Fibroblast of skin of left quadriceps (primary cell): Measurements from ENCODE around the gene ATG9B.

Experiments
- DNase-seq, 2 experiments: peaks; one replicate each; pipeline ENCODE4 v3.0.0-alpha.2; 2013; ENCODE audit warnings: low read depth in 2 of 2

Gene ATG9B

DNA sequence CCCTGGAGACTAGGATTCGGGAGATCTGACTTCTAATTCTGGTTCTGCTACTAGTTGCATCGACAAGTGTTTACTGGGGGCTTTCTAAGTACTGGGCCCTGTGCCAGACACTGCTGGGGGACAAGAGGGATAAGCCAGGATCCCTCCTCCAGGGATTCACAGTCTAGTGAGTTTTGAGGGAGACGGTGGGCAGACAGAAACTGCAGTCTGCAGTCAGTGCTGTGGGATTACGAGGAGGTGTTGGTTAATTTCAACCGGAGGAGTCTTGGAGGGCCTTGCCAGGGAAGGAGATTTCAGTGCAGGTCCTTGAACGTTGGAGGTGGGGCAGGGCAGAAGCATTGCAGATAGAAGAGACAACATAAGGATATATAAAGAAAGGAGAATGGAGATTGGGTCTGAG is 42.6 kb downstream of the ATG9B start:
- DNase-seq, result no peak

DNA sequence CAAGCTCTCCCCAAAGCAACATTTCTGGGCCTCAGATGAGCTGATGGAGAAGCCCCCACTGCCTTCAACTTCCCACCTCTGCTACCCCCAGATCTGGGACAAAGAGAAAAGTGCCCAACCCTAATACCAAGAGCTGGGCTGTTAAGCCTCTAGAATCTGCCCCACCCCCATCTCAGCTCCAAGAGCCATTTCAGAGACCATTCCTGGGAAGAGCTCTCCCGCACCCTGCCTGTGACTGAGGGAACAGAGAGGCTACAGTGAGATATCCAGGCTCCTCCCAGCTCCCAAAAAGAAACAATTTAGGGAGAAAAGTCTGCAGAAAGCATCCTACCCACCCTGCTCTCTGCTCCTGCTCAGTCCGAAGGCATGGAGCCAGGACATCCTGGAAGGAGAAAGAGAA is 43.6 kb downstream of the ATG9B start:
- DNase-seq, result no peak

DNA sequence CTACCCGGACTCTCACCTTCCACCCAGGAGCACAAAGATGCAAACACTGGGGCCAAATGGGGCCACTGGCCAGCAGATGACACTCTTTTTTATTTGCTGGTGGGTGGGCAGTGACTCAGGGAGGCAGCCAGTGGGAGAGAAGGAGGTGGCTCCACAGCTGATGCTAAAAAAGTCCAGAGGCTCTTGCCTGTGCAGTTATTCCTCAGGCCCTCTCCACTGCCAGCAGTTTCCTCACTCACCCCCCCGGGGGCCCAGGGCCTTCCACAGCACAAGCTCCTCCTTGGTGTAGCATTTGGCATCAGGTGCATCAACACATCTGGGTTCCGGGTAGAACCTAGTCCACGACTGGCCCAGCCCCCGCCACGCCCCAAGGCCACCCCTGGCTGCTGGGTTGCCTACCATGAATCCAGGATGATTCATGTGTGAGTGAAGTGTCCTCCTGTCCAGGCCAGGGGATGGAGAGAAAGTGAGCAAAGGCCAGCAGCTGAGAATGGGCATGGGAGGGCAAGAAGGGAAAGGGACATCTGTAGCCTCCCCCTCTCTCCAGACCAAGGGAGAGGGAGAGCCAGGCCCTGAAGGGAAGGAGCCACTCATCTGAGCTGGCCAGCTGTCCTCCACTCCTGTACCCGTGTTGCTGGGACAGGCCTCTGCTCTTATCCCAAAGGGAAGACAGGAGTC is 44.4 kb downstream of the ATG9B start:
- DNase-seq, result no peak

DNA sequence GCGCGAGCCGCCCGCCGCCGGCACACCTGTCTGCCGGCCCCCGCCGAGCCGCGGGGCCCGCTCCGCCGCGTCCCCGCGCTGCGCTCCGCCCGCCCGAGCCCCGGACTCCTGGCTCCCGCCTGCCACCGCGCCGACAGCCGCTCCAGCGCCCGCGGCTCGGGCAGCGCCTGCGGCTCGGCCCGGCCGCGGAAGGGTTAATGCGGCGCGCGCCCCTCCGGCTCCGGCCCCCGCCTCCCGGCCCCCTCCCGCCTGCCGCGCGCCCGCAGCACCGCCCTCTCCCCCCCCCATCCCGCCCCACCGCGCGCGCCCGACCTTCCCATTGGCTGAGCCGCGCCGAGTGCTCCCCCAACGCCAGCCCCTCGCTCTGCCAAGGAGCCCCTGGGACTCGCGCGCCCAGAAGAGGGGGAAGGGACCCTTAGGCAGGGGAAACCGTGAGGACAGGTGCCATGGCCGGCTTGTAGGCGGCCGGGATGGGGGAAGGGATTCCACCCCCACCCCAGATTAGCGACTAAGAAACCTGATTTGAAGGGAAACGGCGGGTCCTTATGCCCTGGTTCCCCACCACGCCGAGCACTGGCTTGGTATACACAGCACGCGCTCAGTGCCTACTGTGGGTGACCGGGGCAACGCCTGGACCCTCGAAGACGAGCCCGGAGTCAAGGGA is 46.0 kb downstream of the ATG9B start, which contains the start of gene KCNH2:
KCNH2 (minus strand) TSS at position 196 of the 664 bp plus-strand sequence. CDS start 408 bp downstream, outside the sequence.
- no peak for DNase-seq

DNA sequence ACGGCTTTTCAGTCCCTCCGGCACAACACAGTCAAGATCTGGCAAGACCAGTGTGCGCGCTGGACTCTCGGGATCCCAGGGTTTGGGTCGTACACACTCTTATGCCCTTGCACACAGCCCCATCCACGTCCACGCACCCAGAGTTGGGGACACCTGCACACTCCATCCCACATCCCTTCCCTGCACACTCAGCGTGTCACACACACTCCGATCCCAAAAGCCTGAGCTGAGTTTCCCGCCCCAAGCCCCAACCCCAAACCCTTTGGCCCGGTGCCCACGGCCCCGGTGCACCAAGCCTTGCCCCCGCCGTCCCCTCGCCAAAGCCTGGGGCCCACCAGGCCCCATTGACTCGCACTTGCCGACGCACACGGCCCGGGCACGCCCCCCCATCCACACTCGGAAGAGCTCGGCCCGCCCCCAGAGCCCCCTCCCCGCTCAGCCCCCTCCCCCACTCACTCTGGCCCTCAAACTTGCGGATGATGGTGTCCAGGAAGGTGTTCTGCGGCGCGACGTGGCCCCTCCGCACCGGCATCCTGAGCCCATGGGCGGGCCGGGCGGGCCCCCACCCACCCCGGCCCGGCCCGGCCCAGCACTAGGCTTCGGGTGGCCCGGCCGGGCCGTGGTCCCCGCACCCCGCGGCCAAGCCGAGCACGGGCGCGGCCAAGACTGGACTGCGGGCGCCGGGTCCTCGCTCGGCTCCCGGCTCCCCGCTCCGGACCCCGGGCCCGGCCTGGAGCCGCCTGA is 46.7 kb downstream of the ATG9B start:
- DNase-seq, result no peak

DNA sequence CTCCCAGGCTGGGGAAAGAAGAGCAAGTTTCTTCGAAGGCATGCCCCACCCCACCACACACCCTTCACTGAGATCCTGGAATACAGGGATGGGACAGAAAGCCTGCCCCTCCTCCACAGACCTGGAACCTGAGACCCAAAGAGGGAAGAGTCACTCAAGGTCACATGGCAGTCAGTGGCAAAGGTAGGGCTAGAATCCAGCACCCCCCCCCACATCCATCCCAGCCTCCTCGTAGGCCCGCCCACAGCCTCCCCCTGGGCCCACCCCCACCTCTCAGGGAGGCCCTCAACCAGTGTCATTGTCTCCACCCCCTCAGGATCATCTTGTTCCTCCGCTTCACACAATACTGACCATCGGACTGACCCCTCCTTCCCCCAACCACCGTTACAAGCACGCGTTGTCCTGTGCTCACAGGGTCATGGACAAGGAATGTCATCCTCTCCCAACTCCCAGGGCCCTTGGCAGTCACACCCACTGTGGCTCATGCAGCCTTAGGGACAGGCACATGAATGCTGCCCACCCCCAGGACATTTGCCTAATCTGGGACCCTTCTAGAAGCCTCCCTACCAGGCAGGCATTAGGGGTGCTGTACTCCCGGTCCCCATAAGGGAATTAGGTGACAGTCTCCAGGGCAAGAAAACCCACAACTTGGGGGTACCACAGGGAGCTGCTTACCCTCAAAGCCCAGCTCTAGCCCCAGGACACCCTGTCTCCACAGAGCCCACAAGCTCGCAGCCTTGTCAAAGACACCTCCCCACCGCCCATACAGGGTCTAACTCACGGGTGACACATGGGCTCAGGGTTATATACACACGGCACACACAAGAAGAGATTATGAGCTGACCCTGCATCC is 47.5 kb downstream of the ATG9B start:
- no peak for DNase-seq

DNA sequence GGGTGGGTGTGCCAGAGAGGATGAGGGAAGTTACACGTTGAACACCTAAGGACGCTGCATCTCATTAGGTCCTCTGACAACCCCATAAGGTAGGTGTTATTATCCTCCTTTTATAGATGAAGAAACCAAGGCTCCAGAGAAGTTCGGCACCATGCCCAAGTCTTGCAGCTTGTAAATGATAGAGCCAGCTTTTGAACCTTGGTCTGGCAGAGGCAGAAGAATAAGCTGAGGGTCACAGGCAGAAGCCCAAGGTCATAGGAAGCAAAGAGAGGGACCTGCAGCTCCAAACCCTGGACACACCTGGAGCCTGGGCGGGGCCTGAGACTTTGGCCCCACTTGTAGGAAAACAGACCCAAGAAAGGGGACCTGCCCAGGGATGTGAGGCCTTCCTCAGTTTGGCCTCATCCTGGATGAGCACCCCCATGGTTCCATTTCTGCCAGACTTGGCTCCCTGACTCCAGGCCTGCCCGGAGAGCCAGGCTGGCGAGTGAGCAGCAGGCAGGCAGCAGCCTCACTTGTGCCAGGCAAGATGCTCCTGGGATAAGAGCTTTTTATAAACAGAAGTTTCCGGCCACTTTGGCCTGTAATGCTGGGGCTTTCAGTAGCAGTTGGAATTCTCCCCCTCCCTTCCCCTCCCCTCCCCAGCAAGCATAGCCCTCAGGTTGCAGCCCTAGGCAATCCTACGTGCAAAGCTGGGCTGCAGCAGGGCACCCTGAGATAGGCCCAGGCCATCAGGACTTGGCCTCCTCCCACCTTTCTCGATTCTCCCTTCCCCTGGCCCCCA is 48.6 kb downstream of the ATG9B start:
- DNase-seq, result no peak

DNA sequence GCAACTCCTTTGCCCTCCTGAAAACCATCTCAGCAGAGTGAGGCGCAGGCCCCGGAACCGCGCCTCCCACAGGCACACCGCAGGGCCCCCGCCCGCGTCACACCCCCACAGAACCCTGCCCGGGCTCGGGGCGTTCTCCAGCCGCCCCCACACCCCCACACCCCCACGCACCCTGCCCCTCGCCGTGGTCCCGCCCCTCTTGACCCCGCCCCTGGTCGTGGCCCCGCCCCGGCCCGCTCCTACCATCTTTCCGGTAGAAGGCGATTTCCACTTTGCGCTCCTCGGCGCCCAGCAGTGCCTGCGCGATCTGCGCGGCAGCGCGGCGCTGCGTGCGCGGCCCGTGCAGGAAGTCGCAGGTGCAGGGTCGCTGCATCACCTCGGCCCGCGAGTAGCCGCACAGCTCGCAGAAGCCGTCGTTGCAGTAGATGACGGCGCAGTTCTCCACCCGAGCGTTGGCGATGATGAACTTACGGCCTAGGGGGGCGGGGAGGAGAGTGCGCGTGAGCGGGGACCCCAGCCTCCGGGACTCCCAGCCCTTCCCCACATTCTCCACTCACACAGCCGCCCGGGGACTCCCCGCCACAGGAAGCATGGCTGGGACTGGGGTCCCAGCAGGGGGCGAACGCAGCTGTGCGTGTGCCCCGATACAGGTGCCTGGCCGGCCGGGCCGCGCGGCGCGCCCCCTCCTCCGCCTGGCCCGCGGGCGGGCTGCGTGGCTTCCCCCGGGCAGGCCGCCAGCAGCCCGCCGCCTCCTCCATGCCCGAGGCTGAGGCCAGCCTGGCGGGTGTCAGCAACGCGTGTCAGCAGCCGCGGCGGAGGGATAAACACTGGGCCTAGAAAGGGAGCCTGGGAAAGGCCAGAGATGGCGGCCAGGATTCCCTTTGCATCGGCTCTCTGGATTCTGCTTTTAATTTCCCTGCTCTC is 49.6 kb downstream of the ATG9B start:
- no peak for DNase-seq

DNA sequence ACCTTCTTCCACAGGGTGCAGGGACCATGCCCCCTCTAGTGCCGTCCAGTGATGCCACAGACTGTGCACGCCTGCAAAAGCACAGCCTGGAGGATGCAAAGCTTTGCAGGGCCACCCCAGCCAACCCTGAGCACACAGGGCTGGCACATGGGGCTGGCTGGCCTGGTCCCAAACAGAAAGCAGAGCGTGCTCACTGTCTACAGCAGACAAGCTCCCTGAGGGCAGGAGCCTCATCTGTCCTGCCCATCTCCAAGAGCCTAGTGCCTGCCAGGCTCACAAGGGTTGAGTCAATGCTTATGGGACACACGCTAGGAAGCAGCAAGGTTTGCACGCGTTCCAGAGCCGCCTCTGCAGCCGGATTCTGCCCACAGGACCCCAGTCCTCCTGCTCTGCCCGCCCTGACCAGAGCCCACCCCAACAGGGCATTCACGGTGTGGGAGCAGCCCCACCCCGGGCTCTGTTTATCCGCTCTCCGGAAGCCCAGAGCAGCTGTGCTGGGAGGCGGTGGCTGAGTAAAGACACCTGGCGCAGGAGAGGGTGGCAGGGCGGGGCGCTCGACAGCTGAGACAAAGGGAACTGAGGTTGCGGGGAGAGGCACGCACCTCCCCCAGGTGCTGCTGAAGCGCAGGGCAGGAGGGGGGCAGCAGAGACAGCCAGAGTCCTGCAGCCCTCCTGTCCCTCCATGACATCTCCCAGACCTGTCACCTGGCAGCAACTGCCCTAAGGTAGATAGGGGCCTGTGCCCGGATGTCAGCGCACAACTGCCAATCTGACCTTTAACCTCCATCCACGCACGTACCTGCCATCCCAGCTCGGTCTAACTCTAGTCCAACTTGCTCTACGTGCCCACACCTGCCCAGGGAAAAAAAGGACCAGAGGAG is 50.5 kb downstream of the ATG9B start:
- no peak for DNase-seq

DNA sequence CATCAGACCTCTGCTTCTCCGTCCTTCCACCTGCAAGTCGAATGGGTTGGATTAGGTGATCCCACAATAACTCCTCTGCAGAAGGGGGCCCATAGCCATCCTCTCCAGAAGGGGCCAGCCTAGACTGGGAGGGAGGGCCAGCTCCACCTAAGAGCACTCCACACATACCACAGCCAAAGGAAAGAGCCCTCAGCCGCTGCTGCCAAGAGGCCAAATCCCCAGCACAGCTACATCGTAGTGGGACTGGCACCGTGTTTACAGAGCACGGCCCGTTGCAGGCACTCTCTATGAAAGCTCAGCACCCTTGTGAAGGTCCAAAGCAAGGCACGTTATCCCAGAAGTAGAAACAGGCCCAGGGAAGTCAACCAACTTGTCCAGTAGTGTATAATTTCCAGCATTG is 51.6 kb downstream of the ATG9B start:
- no peak for DNase-seq

DNA sequence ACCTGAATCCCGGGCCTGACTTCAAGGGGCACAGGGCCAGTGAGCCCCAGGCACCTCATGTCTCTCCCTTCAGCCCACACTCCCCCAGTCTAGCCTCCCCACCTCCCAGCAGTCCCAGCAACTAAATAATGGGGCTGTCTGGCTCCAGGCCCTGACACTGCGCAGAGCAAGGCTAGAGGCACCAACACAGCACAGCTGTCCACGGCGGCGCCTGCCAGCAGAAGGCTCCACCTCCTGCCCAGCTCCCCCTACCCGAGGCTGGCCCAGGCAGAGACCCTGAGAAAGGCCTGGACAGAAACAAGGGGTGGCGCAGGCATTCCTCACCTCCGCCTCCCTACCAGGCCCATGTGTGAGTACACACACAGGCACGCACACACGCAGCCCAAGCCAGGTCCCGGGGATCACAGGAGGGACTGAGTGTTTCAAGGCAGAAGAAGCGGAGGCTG is 52.2 kb downstream of the ATG9B start:
- no peak for DNase-seq

DNA sequence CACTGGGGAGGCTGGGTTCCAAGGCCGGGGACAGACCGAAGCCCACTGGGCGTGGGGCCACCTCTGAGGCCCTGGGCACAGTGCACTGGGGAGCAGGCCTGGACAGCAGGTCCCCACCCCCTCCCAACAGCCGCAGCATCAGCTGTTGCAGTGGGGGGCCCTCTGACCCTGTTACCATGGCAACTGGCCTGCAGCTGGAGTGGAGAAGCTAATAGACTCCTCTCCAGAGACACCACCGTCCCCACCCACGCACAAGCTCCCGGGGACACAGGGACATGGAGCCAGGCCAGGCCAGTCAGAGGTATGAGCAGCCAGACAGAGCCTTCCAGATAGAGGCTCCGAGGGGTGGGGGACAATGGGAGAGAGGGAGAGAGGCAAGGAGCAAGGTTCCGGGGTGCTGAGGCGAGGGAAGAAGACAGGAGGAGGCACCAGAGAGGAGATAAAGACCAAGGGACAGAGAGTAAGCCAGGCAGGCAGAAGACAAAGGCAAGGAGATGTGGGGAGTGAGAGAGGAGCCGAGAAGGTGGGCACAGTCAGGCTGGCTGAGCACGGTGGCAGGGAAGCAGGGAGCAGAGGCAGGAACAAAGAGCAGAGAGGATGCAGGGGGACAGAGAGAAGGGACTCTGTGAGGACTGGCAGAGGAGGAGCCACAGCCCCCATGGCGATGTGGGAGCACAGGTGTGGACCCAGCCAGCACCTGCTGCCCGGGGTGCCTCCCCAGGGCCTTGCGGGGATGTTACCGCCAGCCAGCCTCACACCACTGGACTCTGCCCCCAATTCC is 52.9 kb downstream of the ATG9B start:
- DNase-seq, result no peak

DNA sequence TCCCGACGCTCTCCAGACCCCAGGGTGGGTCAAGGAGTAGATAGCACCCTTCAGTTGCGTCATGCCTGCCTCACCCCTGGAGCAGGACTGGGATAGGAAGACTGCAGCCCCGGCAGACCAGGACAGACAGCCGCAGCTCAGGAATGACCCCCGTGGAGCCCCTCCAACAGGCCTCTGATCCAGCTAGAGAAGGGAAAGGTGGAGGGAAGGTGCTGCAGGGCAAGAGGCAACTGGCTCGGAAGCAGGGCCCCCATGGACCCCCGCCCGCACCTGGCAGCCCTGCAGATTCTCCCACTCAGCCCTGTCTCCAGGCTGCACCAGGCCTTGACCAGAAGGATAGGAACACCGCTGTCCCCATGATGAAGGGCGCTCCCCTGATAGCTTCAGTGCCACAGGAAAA is 53.9 kb downstream of the ATG9B start:
- DNase-seq, result no peak

DNA sequence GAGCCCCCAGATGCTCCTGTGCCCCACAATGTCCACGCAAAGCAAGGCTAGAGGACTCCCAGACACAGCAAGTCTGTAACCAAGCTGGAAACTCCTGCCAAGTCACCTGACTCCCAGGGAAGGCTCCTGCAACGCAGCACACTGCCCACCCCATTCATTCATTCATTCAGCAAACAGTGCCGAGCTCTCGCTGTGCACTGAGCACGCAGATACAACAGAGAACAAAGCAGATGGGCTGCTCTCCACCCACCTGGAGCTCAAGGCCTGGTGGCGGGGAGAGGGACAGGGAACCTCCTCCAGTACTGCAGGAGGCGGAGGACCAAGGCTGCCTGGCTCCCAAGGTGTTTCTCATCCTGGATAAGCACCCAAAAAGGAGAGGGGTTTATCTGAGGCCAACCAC is 54.8 kb downstream of the ATG9B start:
- DNase-seq, result no peak

DNA sequence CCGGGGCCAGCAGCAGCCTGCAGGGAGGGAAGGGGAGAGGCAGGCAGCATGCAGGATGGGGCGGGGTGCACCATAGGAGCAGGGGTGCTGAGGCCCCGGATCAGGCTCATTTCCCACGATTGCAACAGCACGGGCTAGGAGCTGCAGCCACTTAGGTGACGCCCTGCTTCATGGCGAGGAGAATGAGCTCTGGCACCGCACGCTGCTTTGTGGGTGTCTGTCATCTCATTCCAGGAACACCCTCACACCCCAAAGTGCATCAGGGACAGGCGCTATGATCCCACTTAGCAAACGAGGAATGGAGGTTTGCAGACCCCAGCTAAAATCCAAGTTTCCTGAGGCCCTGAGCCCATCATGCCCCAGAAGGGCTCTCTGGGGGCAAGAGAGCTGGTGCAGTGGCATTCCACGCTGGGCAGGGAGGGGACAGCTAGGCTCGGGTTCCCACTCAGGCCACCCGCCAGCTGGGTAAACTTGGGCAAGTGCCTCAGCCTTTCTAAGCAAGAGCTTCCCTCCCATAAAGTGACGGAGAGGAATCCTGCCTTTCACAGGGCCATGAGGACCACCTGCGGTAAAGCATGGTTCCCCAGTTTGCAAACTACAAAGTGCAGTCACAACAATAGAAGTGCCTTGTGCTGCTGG is 55.4 kb downstream of the ATG9B start:
- DNase-seq, result no peak

DNA sequence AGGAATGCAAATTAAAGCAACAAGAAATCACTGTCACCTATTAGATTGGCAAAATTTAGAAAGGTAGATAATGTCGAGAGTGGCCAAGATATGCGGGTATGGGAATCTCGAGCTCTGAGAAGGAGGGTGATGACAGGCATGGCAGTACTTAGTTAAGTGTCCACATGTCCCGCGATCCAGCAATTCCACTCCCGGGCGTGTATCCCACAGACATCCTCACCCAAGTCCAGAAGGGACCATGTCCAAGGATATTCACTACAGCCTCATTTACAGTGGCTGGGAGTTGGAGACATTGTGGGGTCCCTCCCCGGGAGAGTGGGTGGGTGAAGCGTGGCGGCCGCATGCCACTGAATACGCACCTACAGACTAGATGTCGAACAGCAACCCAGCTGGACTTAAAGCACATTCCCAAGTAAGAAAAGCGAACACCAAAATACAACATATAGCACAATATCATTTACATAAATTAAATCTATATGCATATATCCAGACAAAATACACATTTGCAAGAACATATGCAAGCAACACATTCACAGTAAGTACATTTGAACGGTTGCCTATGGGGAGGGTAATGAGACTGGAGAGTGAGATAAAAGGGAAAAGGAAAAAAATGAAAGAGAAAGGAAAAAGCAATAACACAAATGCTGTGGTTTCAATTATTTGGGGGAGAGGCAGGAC is 56.1 kb downstream of the ATG9B start:
- no peak for DNase-seq

DNA sequence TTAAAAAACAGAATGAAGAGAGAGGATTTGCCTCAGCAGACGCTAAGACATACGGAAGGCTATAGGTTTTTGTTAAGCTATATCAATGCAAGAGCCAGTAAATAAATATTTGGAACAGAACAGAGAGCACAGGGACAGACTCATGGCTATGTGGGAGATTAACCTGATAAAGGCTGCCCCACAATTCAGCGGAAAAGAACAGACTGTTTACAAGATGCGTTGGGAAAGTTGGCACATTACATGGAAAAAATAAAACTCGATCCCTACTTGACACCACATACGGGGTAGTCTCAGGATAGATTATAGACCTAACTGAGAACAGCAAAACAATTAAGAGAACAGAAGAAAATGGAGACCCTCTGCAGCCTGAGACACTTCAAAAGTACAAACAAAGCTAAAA is 56.9 kb downstream of the ATG9B start:
- no peak for DNase-seq
